ENCODE data around the gene KBTBD12.

Gene KBTBD12

GRCh38 chr3:128036119-128036518 is 121.1 kb downstream of the KBTBD12 start:
- no peak for DNase-seq
- intact Hi-C loops (cut with DNase I; ENCODE audit: low total_unique reads), result no loop called here
- TF ChIP-seq, protein P1, sequence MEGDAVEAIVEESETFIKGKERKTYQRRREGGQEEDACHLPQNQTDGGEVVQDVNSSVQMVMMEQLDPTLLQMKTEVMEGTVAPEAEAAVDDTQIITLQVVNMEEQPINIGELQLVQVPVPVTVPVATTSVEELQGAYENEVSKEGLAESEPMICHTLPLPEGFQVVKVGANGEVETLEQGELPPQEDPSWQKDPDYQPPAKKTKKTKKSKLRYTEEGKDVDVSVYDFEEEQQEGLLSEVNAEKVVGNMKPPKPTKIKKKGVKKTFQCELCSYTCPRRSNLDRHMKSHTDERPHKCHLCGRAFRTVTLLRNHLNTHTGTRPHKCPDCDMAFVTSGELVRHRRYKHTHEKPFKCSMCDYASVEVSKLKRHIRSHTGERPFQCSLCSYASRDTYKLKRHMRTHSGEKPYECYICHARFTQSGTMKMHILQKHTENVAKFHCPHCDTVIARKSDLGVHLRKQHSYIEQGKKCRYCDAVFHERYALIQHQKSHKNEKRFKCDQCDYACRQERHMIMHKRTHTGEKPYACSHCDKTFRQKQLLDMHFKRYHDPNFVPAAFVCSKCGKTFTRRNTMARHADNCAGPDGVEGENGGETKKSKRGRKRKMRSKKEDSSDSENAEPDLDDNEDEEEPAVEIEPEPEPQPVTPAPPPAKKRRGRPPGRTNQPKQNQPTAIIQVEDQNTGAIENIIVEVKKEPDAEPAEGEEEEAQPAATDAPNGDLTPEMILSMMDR (IDR thresholded peaks at IDR 0.05), result no peak

More at GRCh38 chr3:128036119-128036518, 121.1 kb downstream of the KBTBD12 start:
- H3K4me1 ChIP-seq, result no peaks in the 10 kb centered on the region
- H3K9me3 ChIP-seq, result no peaks in the 10 kb centered on the region
- no peak overlapping the region for H3K27ac ChIP-seq
- no peaks in the 10 kb centered on the region for H3K27me3 ChIP-seq
- no peak overlapping the region for H3K4me3 ChIP-seq
- H3K36me3 ChIP-seq, result no peaks in the 10 kb centered on the region
